Skeletal muscle satellite cell (primary cell): ENCODE data around the gene LRPPRC.

ENCODE experiments used
- H3K27me3 ChIP-seq: 2 replicates; pipeline ENCODE4 v1.7.0; 2013; ENCODE audit warnings: low read length; ENCODE audit not compliant: control insufficient read depth, insufficient read depth
- H3K36me3 ChIP-seq: 2 replicates; pipeline ENCODE4 v1.7.0; 2013; ENCODE audit warnings: mild to moderate bottlenecking, control low read depth, low read length; ENCODE audit not compliant: insufficient read depth
- H3K4me1 ChIP-seq: 2 replicates; pipeline ENCODE4 v1.7.0; 2013; ENCODE audit warnings: low read length; ENCODE audit not compliant: control insufficient read depth, insufficient read depth
- H3K4me2 ChIP-seq: 2 replicates; pipeline ENCODE4 v1.7.0; 2013; ENCODE audit warnings: mild to moderate bottlenecking, low read length
- H3K4me3 ChIP-seq: 2 replicates; pipeline ENCODE4 v1.7.0; 2013; ENCODE audit warnings: low read length
- H3K9ac ChIP-seq: 2 replicates; pipeline ENCODE4 v1.7.0; 2013; ENCODE audit warnings: mild to moderate bottlenecking, low read depth, low read length, moderate library complexity
- H3K9me3 ChIP-seq: replicated peaks from 2 replicates; pipeline ENCODE4 v1.7.0; 2013; ENCODE audit warnings: mild to moderate bottlenecking, control low read depth, low read length

The LRPPRC gene

GRCh38 chr2:43905871-43906270 lies 89.9 kb downstream of the LRPPRC start:
- H3K36me3 ChIP-seq, result peaks cover 37% of the 10 kb centered on the region
- no peak overlapping the region for H3K4me2 ChIP-seq
- H3K9me3 ChIP-seq, result no peaks in the 10 kb centered on the region
- no peaks in the 10 kb centered on the region for H3K27me3 ChIP-seq
- no peak overlapping the region for H3K4me3 ChIP-seq
- H3K9ac ChIP-seq, result no peak overlapping the region
- H3K4me1 ChIP-seq, result peaks cover 4% of the 10 kb centered on the region

GRCh38 chr2:43905371-43905803 lies 90.4 kb downstream of the LRPPRC start:
- Histone ChIP-seq H3K4me3 (no peak overlapping the region), H3K4me2 (no peak overlapping the region), H3K4me1 (peaks cover 4% of the 10 kb centered on the region), H3K9ac (no peak overlapping the region), H3K9me3 (no peaks in the 10 kb centered on the region), H3K27me3 (no peaks in the 10 kb centered on the region), H3K36me3 (peaks cover 33% of the 10 kb centered on the region)

- H3K9me3 ChIP-seq, result no peaks in the 10 kb centered on the region
- H3K4me1 ChIP-seq, result no peaks in the 10 kb centered on the region
- no peaks in the 10 kb centered on the region for H3K27me3 ChIP-seq
- H3K9ac ChIP-seq, result no peak overlapping the region
- no peak overlapping the region for H3K4me2 ChIP-seq
- no peak overlapping the region for H3K4me3 ChIP-seq
- peaks cover 46% of the 10 kb centered on the region for H3K36me3 ChIP-seq
These were observed 96.2 kb downstream of the LRPPRC start for GRCh38 chr2:43899589-43899988.

- H3K4me1 ChIP-seq, result no peaks in the 10 kb centered on the region
- no peak overlapping the region for H3K4me2 ChIP-seq
- H3K9ac ChIP-seq, result no peak overlapping the region
- no peak overlapping the region for H3K4me3 ChIP-seq
- H3K36me3 ChIP-seq, result peaks cover 51% of the 10 kb centered on the region
- H3K27me3 ChIP-seq, result no peaks in the 10 kb centered on the region
- H3K9me3 ChIP-seq, result no peaks in the 10 kb centered on the region
These were observed 96.9 kb downstream of the LRPPRC start for GRCh38 chr2:43898838-43899346.

GRCh38 chr2:43898134-43898837 lies 97.5 kb downstream of the LRPPRC start:
- no peaks in the 10 kb centered on the region for H3K4me1 ChIP-seq
- no peak overlapping the region for H3K9ac ChIP-seq
- H3K36me3 ChIP-seq, result peaks cover 56% of the 10 kb centered on the region
- H3K27me3 ChIP-seq, result no peaks in the 10 kb centered on the region
- no peak overlapping the region for H3K4me2 ChIP-seq
- no peaks in the 10 kb centered on the region for H3K9me3 ChIP-seq
- no peak overlapping the region for H3K4me3 ChIP-seq

- Histone ChIP-seq H3K27me3 (no peaks in the 10 kb centered on the region), H3K9me3 (no peaks in the 10 kb centered on the region), H3K4me3 (no peak overlapping the region), H3K4me2 (no peak overlapping the region), H3K9ac (no peak overlapping the region), H3K36me3 (peaks cover 57% of the 10 kb centered on the region), H3K4me1 (no peaks in the 10 kb centered on the region)
These were observed 98.3 kb downstream of the LRPPRC start for GRCh38 chr2:43897492-43897891.

- Histone ChIP-seq H3K9ac (no peak overlapping the region), H3K4me2 (no peak overlapping the region), H3K4me3 (no peak overlapping the region), H3K36me3 (peaks cover 63% of the 10 kb centered on the region), H3K27me3 (no peaks in the 10 kb centered on the region), H3K4me1 (no peaks in the 10 kb centered on the region), H3K9me3 (no peaks in the 10 kb centered on the region)
These were observed 98.9 kb downstream of the LRPPRC start for GRCh38 chr2:43896906-43897305.

GRCh38 chr2:43894743-43895142 lies 101.0 kb downstream of the LRPPRC start:
- Histone ChIP-seq H3K27me3 (no peaks in the 10 kb centered on the region), H3K9ac (no peak overlapping the region), H3K4me1 (no peaks in the 10 kb centered on the region), H3K36me3 (peaks cover 72% of the 10 kb centered on the region), H3K4me2 (no peak overlapping the region), H3K4me3 (no peak overlapping the region), H3K9me3 (no peaks in the 10 kb centered on the region)

- Histone ChIP-seq H3K27me3 (no peaks in the 10 kb centered on the region), H3K9me3 (no peaks in the 10 kb centered on the region), H3K4me1 (no peaks in the 10 kb centered on the region), H3K4me2 (no peak overlapping the region), H3K4me3 (no peak overlapping the region), H3K36me3 (peaks cover 82% of the 10 kb centered on the region), H3K9ac (no peak overlapping the region)
These were observed 104.9 kb downstream of the LRPPRC start for GRCh38 chr2:43890855-43891254.

GRCh38 chr2:43889416-43889815 lies 106.4 kb downstream of the LRPPRC start:
- no peaks in the 10 kb centered on the region for H3K27me3 ChIP-seq
- H3K9ac ChIP-seq, result no peak overlapping the region
- no peaks in the 10 kb centered on the region for H3K4me1 ChIP-seq
- H3K4me2 ChIP-seq, result no peak overlapping the region
- H3K9me3 ChIP-seq, result no peaks in the 10 kb centered on the region
- no peak overlapping the region for H3K4me3 ChIP-seq
- peaks cover 77% of the 10 kb centered on the region for H3K36me3 ChIP-seq

- H3K4me2 ChIP-seq, result no peak overlapping the region
- no peak overlapping the region for H3K4me3 ChIP-seq
- H3K9ac ChIP-seq, result no peak overlapping the region
- peaks cover 56% of the 10 kb centered on the region for H3K36me3 ChIP-seq
- no peaks in the 10 kb centered on the region for H3K27me3 ChIP-seq
- no peaks in the 10 kb centered on the region for H3K4me1 ChIP-seq
- H3K9me3 ChIP-seq, result no peaks in the 10 kb centered on the region
These were observed 108.6 kb downstream of the LRPPRC start for GRCh38 chr2:43887176-43887575.

GRCh38 chr2:43885132-43885632 lies 110.6 kb downstream of the LRPPRC start:
- Histone ChIP-seq H3K4me1 (no peaks in the 10 kb centered on the region), H3K36me3 (peaks cover 39% of the 10 kb centered on the region), H3K4me3 (no peak overlapping the region), H3K9me3 (no peaks in the 10 kb centered on the region), H3K4me2 (no peak overlapping the region), H3K27me3 (no peaks in the 10 kb centered on the region), H3K9ac (no peak overlapping the region)
